CD8-positive, alpha-beta memory T cell (primary cell): ENCODE data around the gene OAS1. TPM values are rescaled to one million over a fixed set of nuclear protein-coding genes. Genes with fewer than 3 reads are reported as not detected.

Experiments
- CTCF ChIA-PET: fragments of 350-600 bp; sonication (Branson Sonifier 250); formaldehyde crosslinking; loops from one replicate; lab custom pipeline; 2021; ENCODE audit warnings: antibody characterized with exemption; lab: Charles Lee
- POLR2A ChIA-PET: fragments of 350-600 bp; sonication (Branson Sonifier 250); formaldehyde crosslinking; loops from one replicate; lab custom pipeline; 2021; ENCODE audit warnings: antibody characterized with exemption; lab: Charles Lee
- DNase-seq, 5 donors: peaks; one replicate each; pipeline versions ENCODE4 v3.0.0 to v3.0.0-alpha.2; 2020 to 2022; ENCODE audit warnings: mixed read lengths in 1 of 5
- H3K27ac ChIP-seq: one replicate; pipeline ENCODE4 v1.7.0; 2013; ENCODE audit warnings: low read depth, mild to moderate bottlenecking, low read length, moderate library complexity
- H3K27me3 ChIP-seq: 2 replicates; pipeline ENCODE4 v1.7.0; 2013; ENCODE audit warnings: low read length, mild to moderate bottlenecking; ENCODE audit not compliant: insufficient read depth, poor library complexity, severe bottlenecking
- H3K36me3 ChIP-seq: 2 replicates; pipeline ENCODE4 v1.7.0; 2013; ENCODE audit warnings: mild to moderate bottlenecking, low read length, moderate library complexity; ENCODE audit not compliant: insufficient read depth
- H3K4me1 ChIP-seq: 2 replicates; pipeline ENCODE4 v1.7.0; 2013; ENCODE audit warnings: mild to moderate bottlenecking, low read length, moderate library complexity; ENCODE audit not compliant: insufficient read depth
- H3K4me3 ChIP-seq: 2 replicates; pipeline ENCODE4 v1.7.0; 2013; ENCODE audit warnings: mild to moderate bottlenecking, low read length
- H3K9me3 ChIP-seq: 2 replicates; pipeline ENCODE4 v1.7.0; 2013; ENCODE audit warnings: mild to moderate bottlenecking, low read length
- H3K27ac Mint-ChIP-seq, 8 donors: one replicate each; pipeline ENCODE4 v1.8.0; 2020 to 2021; ENCODE audit warnings: mixed read lengths in 8 of 8, mild to moderate bottlenecking in 6 of 8, inconsistent platforms in 3 of 8, moderate library complexity in 3 of 8
- H3K27me3 Mint-ChIP-seq, 2 donors: one replicate each; pipeline ENCODE4 v1.8.0; 2020 to 2021; ENCODE audit warnings: mixed read lengths in 2 of 2, mild to moderate bottlenecking in 1 of 2, moderate library complexity in 1 of 2
- H3K36me3 Mint-ChIP-seq, 3 donors: one replicate each; pipeline ENCODE4 v1.8.0; 2020 to 2021; ENCODE audit warnings: mixed read lengths in 3 of 3, inconsistent platforms in 1 of 3, mild to moderate bottlenecking in 1 of 3
- H3K4me1 Mint-ChIP-seq, 3 donors: one replicate each; pipeline ENCODE4 v1.8.0; 2020 to 2021; ENCODE audit warnings: mixed read lengths in 3 of 3, inconsistent platforms in 1 of 3, mild to moderate bottlenecking in 1 of 3
- H3K4me3 Mint-ChIP-seq, 7 donors: one replicate each; pipeline ENCODE4 v1.8.0; 2020 to 2021; ENCODE audit warnings: mixed read lengths in 7 of 7, mild to moderate bottlenecking in 6 of 7, moderate library complexity in 4 of 7, inconsistent platforms in 2 of 7
- H3K9me3 Mint-ChIP-seq, 5 donors: one replicate each; pipeline ENCODE4 v1.8.0; 2020 to 2022; ENCODE audit warnings: mixed read lengths in 5 of 5, mild to moderate bottlenecking in 3 of 5, moderate library complexity in 2 of 5, inconsistent platforms in 1 of 5
- polyA plus RNA-seq: library from polyadenylated mRNA; unstranded; fragments of 300-500 nt; fragmentation: Illumina TruSeq; gene quantifications from one replicate; pipeline ENCODE4 v1.2.3, GENCODE V29; 2021
- total RNA-seq, 2 experiments: library from RNA; stranded (reverse); gene quantifications; one replicate each; pipeline ENCODE4 v1.2.3, GENCODE V29; 2021

Gene OAS1
- total and polyA plus RNA-seq, 3 experiments from 2014 or later = 4.5 to 38.5 (median 5.5) TPM

DNA sequence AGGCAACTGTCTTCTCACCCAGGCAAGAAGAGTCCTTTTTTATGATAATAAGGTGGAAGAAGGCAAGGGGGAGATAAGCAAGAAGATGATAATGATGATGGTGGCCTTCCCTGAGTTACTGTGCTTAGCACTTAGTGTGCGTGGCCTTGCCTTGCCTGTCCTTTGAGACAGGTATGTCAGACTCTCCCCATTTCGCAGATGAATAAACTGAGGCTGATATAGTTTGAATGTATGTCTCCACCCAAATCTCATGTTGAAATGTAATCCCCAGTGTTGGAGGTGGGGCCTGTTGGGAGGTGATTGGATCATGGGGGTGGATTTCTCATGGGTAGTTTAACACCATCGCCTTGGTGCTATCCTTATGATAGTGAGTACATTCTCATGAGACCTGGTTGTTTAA, 23.0 kb downstream of the OAS1 start:
- no peaks in the 10 kb centered on the region for H3K9me3 ChIP-seq
- POLR2A ChIA-PET = no interaction called here
- H3K9me3 Mint-ChIP-seq = peaks cover 0 to 8% (median 0%) of the 10 kb centered on the region in 5 donors
- H3K27me3 ChIP-seq = no peaks in the 10 kb centered on the region
- no peak overlapping the region for H3K27ac ChIP-seq
- H3K4me1 Mint-ChIP-seq = peaks cover 3 to 9% (median 3%) of the 10 kb centered on the region in 3 donors
- H3K36me3 ChIP-seq = no peaks in the 10 kb centered on the region
- peaks cover 0 to 17% (median 9%) of the 10 kb centered on the region in 3 donors for H3K36me3 Mint-ChIP-seq
- H3K4me1 ChIP-seq = no peaks in the 10 kb centered on the region
- H3K27me3 Mint-ChIP-seq = no peaks in the 10 kb centered on the region
- H3K4me3 Mint-ChIP-seq = no peak overlapping the region
- CTCF ChIA-PET = no interaction called here
- H3K27ac Mint-ChIP-seq = no peak overlapping the region
- DNase-seq = no peak
- no peak overlapping the region for H3K4me3 ChIP-seq

DNA sequence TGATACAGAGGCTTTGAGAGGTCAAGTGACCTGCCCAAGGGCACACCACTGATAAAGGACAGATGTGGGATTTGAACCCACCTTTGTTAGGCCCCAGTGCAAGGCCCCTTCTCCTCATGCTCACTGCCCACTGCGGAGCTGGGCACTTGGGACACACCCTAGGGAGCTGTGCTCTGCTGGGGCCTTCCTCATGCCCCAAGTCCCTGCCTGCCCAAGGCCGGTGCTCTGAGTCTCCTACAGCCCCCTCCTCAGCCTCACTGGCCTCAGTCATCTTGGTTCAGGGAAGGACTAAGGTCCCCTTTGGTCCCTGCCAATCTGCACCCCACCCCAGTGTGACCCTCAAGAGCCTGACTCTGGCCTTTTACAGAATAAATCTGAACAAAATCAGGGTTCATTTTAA, 23.6 kb downstream of the OAS1 start:
- no peak overlapping the region for H3K27ac ChIP-seq
- no peak for DNase-seq
- no peaks in the 10 kb centered on the region for H3K27me3 ChIP-seq
- H3K27ac Mint-ChIP-seq = no peak overlapping the region
- ChIA-PET POLR2A (no interaction called here), CTCF (no interaction called here)
- no peak overlapping the region for H3K4me3 Mint-ChIP-seq
- no peaks in the 10 kb centered on the region for H3K9me3 ChIP-seq
- no peak overlapping the region for H3K4me3 ChIP-seq
- H3K36me3 ChIP-seq = no peaks in the 10 kb centered on the region
- no peaks in the 10 kb centered on the region for H3K27me3 Mint-ChIP-seq
- H3K36me3 Mint-ChIP-seq = peaks cover 0 to 17% (median 7%) of the 10 kb centered on the region in 3 donors
- peaks cover 3 to 9% (median 5%) of the 10 kb centered on the region in 3 donors for H3K4me1 Mint-ChIP-seq
- H3K9me3 Mint-ChIP-seq = peaks cover 0 to 8% (median 0%) of the 10 kb centered on the region in 5 donors
- no peaks in the 10 kb centered on the region for H3K4me1 ChIP-seq

- Histone ChIP-seq H3K27ac (no peak overlapping the region), H3K27me3 (no peaks in the 10 kb centered on the region), H3K4me1 (no peaks in the 10 kb centered on the region), H3K4me3 (no peak overlapping the region), H3K36me3 (no peaks in the 10 kb centered on the region), H3K9me3 (no peaks in the 10 kb centered on the region)
- H3K27ac Mint-ChIP-seq = peak overlapping the region in 2 of 8 donors; percentile 4 to 46
- POLR2A ChIA-PET = no interaction called here
- CTCF ChIA-PET = no interaction called here
- H3K9me3 Mint-ChIP-seq = peaks cover 0 to 5% (median 0%) of the 10 kb centered on the region in 5 donors
- no peak for DNase-seq
- no peak overlapping the region for H3K4me3 Mint-ChIP-seq
- H3K4me1 Mint-ChIP-seq = peaks cover 4 to 13% (median 8%) of the 10 kb centered on the region in 3 donors
- H3K27me3 Mint-ChIP-seq = no peaks in the 10 kb centered on the region
- peaks cover 0 to 8% (median 2%) of the 10 kb centered on the region in 3 donors for H3K36me3 Mint-ChIP-seq
Observed at GRCh38 chr12:112932485-112933128, 25.8 kb downstream of the OAS1 start.

- Histone ChIP-seq H3K4me3 (no peak overlapping the region), H3K4me1 (no peaks in the 10 kb centered on the region), H3K9me3 (no peaks in the 10 kb centered on the region), H3K27ac (no peak overlapping the region), H3K36me3 (no peaks in the 10 kb centered on the region), H3K27me3 (no peaks in the 10 kb centered on the region)
- Mint-ChIP-seq H3K27ac (no peak overlapping the region), H3K4me1 (peaks cover 9 to 18% (median 12%) of the 10 kb centered on the region in 3 donors), H3K27me3 (no peaks in the 10 kb centered on the region), H3K4me3 (no peak overlapping the region), H3K9me3 (no peaks in the 10 kb centered on the region), H3K36me3 (peaks cover 2 to 3% (median 2%) of the 10 kb centered on the region in 3 donors)
- ChIA-PET POLR2A (no interaction called here), CTCF (no interaction called here)
- DNase-seq = no peak
Observed at GRCh38 chr12:112933129-112933505, 26.4 kb downstream of the OAS1 start.

DNA sequence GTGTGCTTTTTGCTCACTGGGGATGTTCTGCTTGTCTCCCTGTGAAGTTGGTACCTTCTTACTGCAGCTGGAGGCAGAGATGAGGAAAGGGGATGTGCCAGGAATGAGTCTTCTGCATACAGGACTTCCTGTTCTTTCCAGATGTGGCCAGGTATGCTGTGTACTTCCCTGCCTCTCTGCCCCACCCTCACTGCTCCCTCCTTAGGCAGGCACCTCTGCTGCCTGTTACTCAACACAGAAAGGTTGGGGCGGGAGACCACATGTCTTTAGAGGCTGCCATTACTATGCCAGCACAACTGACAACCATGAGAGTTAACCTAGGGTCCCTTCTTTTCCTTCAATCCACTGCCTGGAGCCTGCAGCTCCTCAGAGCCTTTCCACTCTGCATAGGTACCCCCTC, 29.5 kb downstream of the OAS1 start:
- Mint-ChIP-seq H3K4me1 (peaks cover 29 to 40% (median 30%) of the 10 kb centered on the region in 3 donors), H3K4me3 (peak overlapping the region in 1 of 7 donors; percentile 55), H3K9me3 (no peaks in the 10 kb centered on the region), H3K27ac (peak overlapping the region; percentile 60 to 93 (median 82)), H3K27me3 (no peaks in the 10 kb centered on the region), H3K36me3 (peaks cover 0 to 5% (median 0%) of the 10 kb centered on the region in 3 donors)
- Histone ChIP-seq H3K4me1 (peaks cover 18% of the 10 kb centered on the region), H3K4me3 (no peak overlapping the region), H3K36me3 (no peaks in the 10 kb centered on the region), H3K27me3 (no peaks in the 10 kb centered on the region), H3K27ac (no peak overlapping the region), H3K9me3 (no peaks in the 10 kb centered on the region)
- ChIA-PET POLR2A (no interaction called here), CTCF (no interaction called here)
- no peak for DNase-seq

DNA sequence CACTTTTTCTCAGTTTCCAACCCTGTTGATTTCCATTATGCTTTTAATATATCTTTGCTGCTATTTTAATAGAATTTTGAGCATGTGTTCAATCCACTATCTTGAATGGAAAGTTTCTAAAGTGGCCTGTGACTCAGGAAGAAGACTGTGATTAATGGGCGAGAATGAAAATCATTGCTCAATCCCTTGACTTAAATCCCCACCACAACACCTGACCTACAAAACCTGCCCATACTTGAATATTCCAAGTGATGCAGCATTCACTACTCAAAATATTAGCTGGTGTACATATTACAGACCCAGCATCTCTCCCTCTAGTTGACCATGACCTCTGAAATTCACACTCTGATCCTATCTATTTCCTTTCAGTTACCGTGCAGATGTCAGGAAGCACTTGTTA, 30.2 kb downstream of the OAS1 start:
- no peak for DNase-seq
- peaks cover 0 to 5% (median 0%) of the 10 kb centered on the region in 3 donors for H3K36me3 Mint-ChIP-seq
- H3K27me3 ChIP-seq = no peaks in the 10 kb centered on the region
- no peaks in the 10 kb centered on the region for H3K27me3 Mint-ChIP-seq
- no peaks in the 10 kb centered on the region for H3K9me3 Mint-ChIP-seq
- no peaks in the 10 kb centered on the region for H3K36me3 ChIP-seq
- peak overlapping the region; percentile 27 to 91 (median 63) for H3K4me3 Mint-ChIP-seq
- H3K4me1 ChIP-seq = peaks cover 18% of the 10 kb centered on the region
- H3K4me3 ChIP-seq = no peak overlapping the region
- peak overlapping the region; percentile 56 to 93 (median 84) for H3K27ac Mint-ChIP-seq
- POLR2A ChIA-PET = interaction anchor here (2.4 kb wide), 1 partner anchor 41 kb away, joined by 24 read pairs; the partner anchor contains the start of gene OAS2
- no peaks in the 10 kb centered on the region for H3K9me3 ChIP-seq
- H3K27ac ChIP-seq = no peak overlapping the region
- CTCF ChIA-PET = interaction anchor here (0.9 to 1.9 kb wide), 3 partner anchors 36 to 51 kb away, joined by 3 to 10 read pairs (median 9); partner anchors contain the start of gene OAS2
- peaks cover 29 to 40% (median 30%) of the 10 kb centered on the region in 3 donors for H3K4me1 Mint-ChIP-seq

- peaks cover 0 to 8% (median 0%) of the 10 kb centered on the region in 3 donors for H3K36me3 Mint-ChIP-seq
- H3K4me3 Mint-ChIP-seq = peak within 1 kb of the TSS; percentile 86 to 95 (median 91)
- H3K9me3 ChIP-seq = no peaks in the 10 kb centered on the region
- H3K9me3 Mint-ChIP-seq = no peaks in the 10 kb centered on the region
- ChIA-PET POLR2A (interaction anchor here (0.6 to 2.4 kb wide), 3 partner anchors 31 to 40 kb away, joined by 4 to 24 read pairs (median 6); partner anchors contain the start of genes OAS1 and OAS2), CTCF (interaction anchor here (0.9 to 1.9 kb wide), 5 partner anchors 9 to 111 kb away, joined by 3 to 10 read pairs (median 4); partner anchors contain the start of gene OAS2)
- H3K4me1 ChIP-seq = peaks cover 18% of the 10 kb centered on the region
- H3K4me1 Mint-ChIP-seq = peaks cover 29 to 43% (median 30%) of the 10 kb centered on the region in 3 donors
- H3K27me3 ChIP-seq = no peaks in the 10 kb centered on the region
- H3K36me3 ChIP-seq = no peaks in the 10 kb centered on the region
- H3K27ac Mint-ChIP-seq = peak within 1 kb of the TSS; percentile 83 to 97 (median 92)
- H3K27me3 Mint-ChIP-seq = no peaks in the 10 kb centered on the region
- peak within 1 kb of the TSS; percentile 62 for H3K27ac ChIP-seq
- peak; percentile 51 to 82 (median 72) for DNase-seq
- peak within 1 kb of the TSS; percentile 83 for H3K4me3 ChIP-seq
Observed at GRCh38 chr12:112937741-112938719, 31.3 kb downstream of the OAS1 start, which contains the start of gene OAS3. TSS of gene OAS3 (plus strand) at chr12:112938474. CDS start at chr12:112938531, 57 bp downstream.
